Suprapubic skin (tissue), 4 donors: Measurements from ENCODE around the gene CCDC60. TPM values are rescaled to one million over a fixed set of nuclear protein-coding genes. Genes with fewer than 3 reads are reported as not detected.
"Not testable (repeated sequence)": the region's sequence is repeated elsewhere in the genome, so short reads cannot be mapped to it uniquely, and the experiment has no call there.

ENCODE experiments used
- DNase-seq, 2 donors: peaks; one replicate each; pipeline ENCODE4 v3.0.0-alpha.2; 2019; ENCODE audit warnings: low spot score in 2 of 2
- H3K27ac ChIP-seq: fragments of 200-600 bp; sonication (generic); one replicate; pipeline ENCODE4 v1.5.1; 2019
- H3K27me3 ChIP-seq: fragments of 200-600 bp; sonication (generic); one replicate; pipeline ENCODE4 v1.5.1; 2019
- H3K36me3 ChIP-seq: fragments of 200-600 bp; sonication (generic); one replicate; pipeline ENCODE4 v1.5.1; 2019
- H3K4me1 ChIP-seq: fragments of 200-600 bp; sonication (generic); one replicate; pipeline ENCODE4 v1.5.1; 2019
- H3K4me3 ChIP-seq: fragments of 200-600 bp; sonication (generic); one replicate; pipeline ENCODE4 v1.5.1; 2019; ENCODE audit warnings: mild to moderate bottlenecking
- H3K9me3 ChIP-seq: fragments of 200-600 bp; sonication (generic); one replicate; pipeline ENCODE4 v1.5.1; 2019
- EP300 ChIP-seq: sonication (generic); formaldehyde crosslinking; IDR thresholded peaks from one replicate; pipeline ENCODE4 v1.6.1; 2017; ENCODE audit warnings: antibody characterized with exemption
- POLR2A ChIP-seq, 2 donors: fragments of 450-650 bp; IDR thresholded peaks; one replicate each; pipeline ENCODE4 v1.6.1; 2017; ENCODE audit warnings: antibody characterized with exemption in 2 of 2, mild to moderate bottlenecking in 2 of 2, moderate library complexity in 2 of 2
- POLR2AphosphoS5 ChIP-seq, 3 donors: sonication (generic); formaldehyde crosslinking; IDR thresholded peaks; one replicate each; pipeline ENCODE4 v1.6.1; 2017; ENCODE audit warnings: antibody characterized with exemption in 3 of 3
- WGBS: methylation state at CpG from one replicate; pipeline ENCODE4 v1.1.5; 2018; 5-methylcytosine and 5-hydroxymethylcytosine counted together
- total RNA-seq, 4 donors: library from RNA; depleted of rRNA; stranded (reverse); fragments of >200 nt; gene quantifications; one replicate each; pipeline ENCODE4 v1.1.0, GENCODE V29; 2016
- TF ChIP-seq, protein P1 (sequence below), 2 donors: fragments of 200-600 bp in 1 of 2; fragments of 450-650 bp in 1 of 2; sonication (generic) in 1 of 2; IDR thresholded peaks; one replicate each; pipeline ENCODE4 v1.5.1; 2016 to 2019; ENCODE audit warnings: antibody characterized with exemption in 2 of 2, mild to moderate bottlenecking in 1 of 2, moderate library complexity in 1 of 2

The CCDC60 gene
- total RNA-seq, 4 donors from 2014 or later = not detected

DNA sequence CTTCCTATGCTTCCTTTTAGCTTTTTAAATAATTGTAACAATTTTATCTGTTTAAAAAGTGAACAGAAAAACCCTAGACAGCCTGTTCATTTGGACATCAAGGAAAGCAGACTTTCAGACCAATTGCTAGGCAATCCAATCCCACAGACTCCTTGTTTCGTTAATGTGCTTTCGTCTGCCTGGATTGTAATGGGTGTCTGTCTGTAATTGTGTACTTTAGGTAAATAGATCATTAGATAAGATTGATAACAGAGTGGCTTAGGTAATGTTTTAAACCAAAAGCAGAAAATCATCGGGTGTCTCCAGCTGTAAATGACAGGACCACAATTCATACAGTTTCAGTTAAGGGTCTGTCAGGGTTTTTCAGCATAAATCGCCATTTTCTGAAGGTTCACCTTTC is 19.6 kb downstream of the CCDC60 start:
- WGBS = 47% methylated on average over 4 of the region's 4 CpGs
- Histone ChIP-seq H3K36me3 (no peaks in the 10 kb centered on the region), H3K27ac (no peak overlapping the region), H3K9me3 (no peaks in the 10 kb centered on the region), H3K27me3 (peaks cover 12% of the 10 kb centered on the region), H3K4me1 (no peaks in the 10 kb centered on the region), H3K4me3 (no peak overlapping the region)
- TF ChIP-seq POLR2AphosphoS5 (IDR thresholded peaks at IDR 0.05) (no peak), EP300 (no peak), POLR2A (IDR thresholded peaks at IDR 0.05) (no peak)
- TF ChIP-seq, protein P1, sequence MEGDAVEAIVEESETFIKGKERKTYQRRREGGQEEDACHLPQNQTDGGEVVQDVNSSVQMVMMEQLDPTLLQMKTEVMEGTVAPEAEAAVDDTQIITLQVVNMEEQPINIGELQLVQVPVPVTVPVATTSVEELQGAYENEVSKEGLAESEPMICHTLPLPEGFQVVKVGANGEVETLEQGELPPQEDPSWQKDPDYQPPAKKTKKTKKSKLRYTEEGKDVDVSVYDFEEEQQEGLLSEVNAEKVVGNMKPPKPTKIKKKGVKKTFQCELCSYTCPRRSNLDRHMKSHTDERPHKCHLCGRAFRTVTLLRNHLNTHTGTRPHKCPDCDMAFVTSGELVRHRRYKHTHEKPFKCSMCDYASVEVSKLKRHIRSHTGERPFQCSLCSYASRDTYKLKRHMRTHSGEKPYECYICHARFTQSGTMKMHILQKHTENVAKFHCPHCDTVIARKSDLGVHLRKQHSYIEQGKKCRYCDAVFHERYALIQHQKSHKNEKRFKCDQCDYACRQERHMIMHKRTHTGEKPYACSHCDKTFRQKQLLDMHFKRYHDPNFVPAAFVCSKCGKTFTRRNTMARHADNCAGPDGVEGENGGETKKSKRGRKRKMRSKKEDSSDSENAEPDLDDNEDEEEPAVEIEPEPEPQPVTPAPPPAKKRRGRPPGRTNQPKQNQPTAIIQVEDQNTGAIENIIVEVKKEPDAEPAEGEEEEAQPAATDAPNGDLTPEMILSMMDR (IDR thresholded peaks at IDR 0.05) = no peak
- DNase-seq = no peak

DNA sequence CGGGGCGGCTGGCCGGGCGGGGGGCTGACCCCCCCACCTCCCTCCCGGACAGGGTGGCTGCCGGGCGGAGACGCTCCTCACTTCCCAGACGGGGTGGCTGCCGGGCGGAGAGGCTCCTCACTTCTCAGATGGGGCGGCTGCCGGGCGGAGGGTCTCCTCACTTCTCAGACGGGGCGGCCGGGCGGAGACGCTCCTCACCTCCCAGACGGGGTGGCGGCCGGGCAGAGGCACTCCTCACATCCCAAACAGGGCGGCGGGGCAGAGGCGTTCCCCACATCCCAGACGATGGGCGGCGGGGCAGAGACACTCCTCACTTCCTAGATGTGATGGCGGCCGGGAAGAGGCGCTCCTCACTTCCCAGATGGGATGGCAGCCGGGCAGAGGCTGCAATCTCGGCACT is 25.8 kb downstream of the CCDC60 start:
- not testable (repeated sequence) for DNase-seq, H3K27me3 ChIP-seq, H3K36me3 ChIP-seq, H3K4me3 ChIP-seq, H3K9me3 ChIP-seq, H3K4me1 ChIP-seq, H3K27ac ChIP-seq
- WGBS = no CpG with 5 or more reads among the region's 33 CpGs

DNA sequence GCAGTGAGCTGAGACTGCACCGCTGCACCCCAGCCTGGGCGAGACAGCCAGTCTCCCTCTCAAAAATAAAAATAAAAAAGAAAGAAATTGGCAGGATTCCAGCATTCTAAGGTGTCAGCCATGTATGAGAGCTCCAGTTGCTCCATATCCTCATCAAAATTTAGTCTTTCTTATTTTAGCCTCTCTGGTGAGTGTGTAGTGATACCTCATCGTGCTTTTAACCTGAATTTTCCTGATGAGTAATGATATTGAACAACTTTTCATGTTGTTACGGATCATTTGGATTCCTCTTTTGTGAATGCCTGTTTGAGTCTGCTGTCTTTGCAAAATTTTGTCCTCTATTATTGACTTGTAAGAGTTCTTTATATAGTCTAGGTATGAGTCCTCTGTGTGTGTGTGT is 28.5 kb downstream of the CCDC60 start:
- Histone ChIP-seq H3K4me1 (no peaks in the 10 kb centered on the region), H3K27ac (no peak overlapping the region), H3K27me3 (no peaks in the 10 kb centered on the region), H3K36me3 (no peaks in the 10 kb centered on the region), H3K9me3 (no peaks in the 10 kb centered on the region), H3K4me3 (no peak overlapping the region)
- no peak for DNase-seq
- WGBS = 69% methylated on average over 4 of the region's 4 CpGs
- no peak for TF ChIP-seq EP300
- TF ChIP-seq, protein P1 (IDR thresholded peaks at IDR 0.05) = no peak
- no peak for TF ChIP-seq POLR2A (IDR thresholded peaks at IDR 0.05)
- TF ChIP-seq POLR2AphosphoS5 (IDR thresholded peaks at IDR 0.05) = no peak

DNA sequence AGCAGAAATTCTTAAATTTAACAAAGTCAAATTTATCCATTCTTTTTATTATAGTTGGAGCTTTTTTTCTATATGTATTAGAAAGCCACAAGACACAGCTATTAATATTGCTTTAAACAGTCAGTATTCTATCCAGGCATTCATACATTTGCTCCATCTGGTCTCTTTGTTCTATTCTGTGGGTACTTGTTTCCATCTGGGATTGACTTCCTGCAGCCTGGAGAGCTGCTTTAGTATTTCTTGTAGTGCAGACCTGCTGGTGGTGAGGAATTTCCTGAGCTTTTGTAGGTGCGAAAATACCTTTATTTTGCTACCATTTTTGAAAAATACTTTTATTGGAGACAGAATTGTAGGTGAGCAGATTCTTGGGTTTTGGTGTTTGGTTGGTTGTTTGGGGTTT is 29.0 kb downstream of the CCDC60 start:
- Histone ChIP-seq H3K27ac (no peak overlapping the region), H3K27me3 (no peaks in the 10 kb centered on the region), H3K36me3 (no peaks in the 10 kb centered on the region), H3K4me3 (no peak overlapping the region), H3K9me3 (no peaks in the 10 kb centered on the region), H3K4me1 (no peaks in the 10 kb centered on the region)
- whole genome bisulfite sequencing = 65% methylated on average over 1 of the region's 1 CpG
- TF ChIP-seq POLR2A (IDR thresholded peaks at IDR 0.05) = no peak
- TF ChIP-seq POLR2AphosphoS5 (IDR thresholded peaks at IDR 0.05) = no peak
- TF ChIP-seq, protein P1 (IDR thresholded peaks at IDR 0.05) = no peak
- TF ChIP-seq EP300 = no peak
- DNase-seq = no peak

DNA sequence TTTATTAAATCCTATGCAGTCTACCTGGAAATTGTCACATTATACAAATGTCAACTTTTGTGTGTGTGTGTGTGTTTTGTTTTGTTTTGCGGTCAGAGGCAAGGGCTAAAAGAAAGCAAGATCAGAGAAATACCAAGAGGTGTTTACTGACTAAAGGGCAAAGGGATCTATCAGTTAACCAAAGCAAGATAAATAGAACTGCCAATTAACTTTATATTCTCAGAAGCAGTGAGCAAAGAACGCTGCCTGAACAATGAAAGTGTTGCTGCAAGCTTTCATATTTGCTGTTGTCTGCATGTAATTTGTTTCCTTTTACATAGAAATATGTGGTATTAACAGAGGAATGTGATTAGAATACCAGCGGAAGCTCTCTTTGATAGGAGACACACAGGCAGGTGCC is 30.9 kb downstream of the CCDC60 start:
- H3K9me3 ChIP-seq = no peaks in the 10 kb centered on the region
- no peak overlapping the region for H3K27ac ChIP-seq
- 61% methylated on average over 3 of the region's 3 CpGs for WGBS
- DNase-seq = no peak
- H3K27me3 ChIP-seq = no peaks in the 10 kb centered on the region
- TF ChIP-seq POLR2A (IDR thresholded peaks at IDR 0.05) = no peak
- TF ChIP-seq POLR2AphosphoS5 (IDR thresholded peaks at IDR 0.05) = no peak
- TF ChIP-seq, protein P1 (IDR thresholded peaks at IDR 0.05) = no peak
- no peak for TF ChIP-seq EP300
- peaks cover 2% of the 10 kb centered on the region for H3K4me1 ChIP-seq
- H3K4me3 ChIP-seq = no peak overlapping the region
- H3K36me3 ChIP-seq = no peaks in the 10 kb centered on the region

DNA sequence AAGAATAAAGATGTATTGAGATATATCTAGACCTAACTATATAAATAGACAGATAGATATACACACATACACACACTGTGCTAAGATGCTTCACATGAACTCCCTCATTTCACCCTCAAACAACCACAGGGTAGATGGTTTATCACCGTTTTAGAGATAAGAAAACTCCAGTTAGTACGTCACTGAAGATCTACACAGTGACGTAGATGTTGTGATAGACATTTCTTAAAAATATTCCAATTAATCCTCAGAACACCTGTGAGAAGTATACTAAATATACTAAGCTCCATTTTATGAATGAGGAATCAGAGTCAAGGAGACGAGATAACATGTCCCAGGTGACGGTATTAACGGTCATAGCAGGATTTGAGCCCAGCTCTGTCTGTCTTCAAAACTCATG is 31.5 kb downstream of the CCDC60 start:
- H3K9me3 ChIP-seq = no peaks in the 10 kb centered on the region
- no peak overlapping the region for H3K27ac ChIP-seq
- peaks cover 2% of the 10 kb centered on the region for H3K4me1 ChIP-seq
- H3K36me3 ChIP-seq = no peaks in the 10 kb centered on the region
- WGBS = 84% methylated on average over 6 of the region's 6 CpGs
- TF ChIP-seq EP300 (no peak), POLR2A (IDR thresholded peaks at IDR 0.05) (no peak), POLR2AphosphoS5 (IDR thresholded peaks at IDR 0.05) (no peak)
- TF ChIP-seq, protein P1 (IDR thresholded peaks at IDR 0.05) = no peak
- no peak overlapping the region for H3K4me3 ChIP-seq
- DNase-seq = no peak
- H3K27me3 ChIP-seq = no peaks in the 10 kb centered on the region
